ENCODE data around the gene CAMKMT.

DNA sequence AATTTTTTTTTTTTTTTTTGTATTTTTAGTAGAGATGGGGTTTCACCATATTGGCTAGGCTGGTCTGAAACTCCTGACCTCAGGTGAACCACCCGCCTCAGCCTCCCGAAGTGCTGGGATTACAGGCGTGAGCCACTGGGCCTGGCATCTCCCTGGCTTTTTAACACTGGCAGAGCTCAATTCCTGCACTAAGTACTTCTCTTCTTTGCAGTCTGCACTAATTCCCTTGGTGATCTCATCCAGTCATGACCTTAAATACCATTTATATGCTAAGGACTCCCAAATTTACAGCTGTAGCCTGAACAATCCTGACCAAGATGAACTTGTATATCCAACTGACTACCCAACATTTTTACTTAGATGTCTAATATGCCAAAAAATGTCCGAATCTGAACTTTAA, 10.7 kb upstream of the CAMKMT start:
- no peak for TF ChIP-seq POLR2A (IDR thresholded peaks at IDR 0.05)
- TF ChIP-seq, protein P1, sequence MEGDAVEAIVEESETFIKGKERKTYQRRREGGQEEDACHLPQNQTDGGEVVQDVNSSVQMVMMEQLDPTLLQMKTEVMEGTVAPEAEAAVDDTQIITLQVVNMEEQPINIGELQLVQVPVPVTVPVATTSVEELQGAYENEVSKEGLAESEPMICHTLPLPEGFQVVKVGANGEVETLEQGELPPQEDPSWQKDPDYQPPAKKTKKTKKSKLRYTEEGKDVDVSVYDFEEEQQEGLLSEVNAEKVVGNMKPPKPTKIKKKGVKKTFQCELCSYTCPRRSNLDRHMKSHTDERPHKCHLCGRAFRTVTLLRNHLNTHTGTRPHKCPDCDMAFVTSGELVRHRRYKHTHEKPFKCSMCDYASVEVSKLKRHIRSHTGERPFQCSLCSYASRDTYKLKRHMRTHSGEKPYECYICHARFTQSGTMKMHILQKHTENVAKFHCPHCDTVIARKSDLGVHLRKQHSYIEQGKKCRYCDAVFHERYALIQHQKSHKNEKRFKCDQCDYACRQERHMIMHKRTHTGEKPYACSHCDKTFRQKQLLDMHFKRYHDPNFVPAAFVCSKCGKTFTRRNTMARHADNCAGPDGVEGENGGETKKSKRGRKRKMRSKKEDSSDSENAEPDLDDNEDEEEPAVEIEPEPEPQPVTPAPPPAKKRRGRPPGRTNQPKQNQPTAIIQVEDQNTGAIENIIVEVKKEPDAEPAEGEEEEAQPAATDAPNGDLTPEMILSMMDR (IDR thresholded peaks at IDR 0.05): no peak
- TF ChIP-seq EP300 (IDR thresholded peaks at IDR 0.05; ENCODE audit: low read depth): no peak
- no peak for TF ChIP-seq POLR2AphosphoS5 (IDR thresholded peaks at IDR 0.05)

All from transverse colon (tissue), 4 donors.